RPMI7951 (cell line): ENCODE results near the gene UHRF1. TPM values are rescaled to one million over a fixed set of nuclear protein-coding genes. Genes with fewer than 3 reads are reported as not detected.
A peak's percentile ranks its signal among the peaks of the same experiment; 100 is the strongest.
"Not testable (repeated sequence)": the region's sequence is repeated elsewhere in the genome, so short reads cannot be mapped to it uniquely, and the experiment has no call there.

Experiments used
- DNase-seq: peaks from one replicate; pipeline ENCODE4 v3.0.0-alpha.2; 2012; ENCODE audit warnings: low read depth
- total RNA-seq: library from RNA; depleted of rRNA; stranded (reverse); fragments of >200 nt; shearing (Covaris generic); gene quantifications from 2 replicates; pipeline ENCODE4 v1.2.3, GENCODE V29; 2014; rRNA removed

UHRF1 gene
- total RNA-seq, result 37.6 and 37.7 TPM in 2 replicates

- peak; percentile 75 for DNase-seq
Observed at GRCh38 chr19:4909156-4909896, at the start of gene UHRF1. Gene UHRF1, plus strand, starts transcription at chr19:4909501. Its CDS starts 1,385 bp downstream, at chr19:4910886.

- no peak for DNase-seq
Observed at GRCh38 chr19:4859697-4860096, 49.6 kb upstream of the UHRF1 start.

- DNase-seq, result no peak
Observed at GRCh38 chr19:4861147-4861546, 48.2 kb upstream of the UHRF1 start.

- DNase-seq, result peak; percentile 41
Observed at GRCh38 chr19:4866595-4867424, 42.5 kb upstream of the UHRF1 start.

GRCh38 chr19:4867534-4868285 is 41.6 kb upstream of the UHRF1 start, which contains the start of gene PLIN3:
Gene PLIN3, minus strand, starts transcription at chr19:4867667. Its CDS starts 6,273 bp downstream, at chr19:4861394.
- peak; percentile 94 for DNase-seq

GRCh38 chr19:4868286-4868834 is 40.9 kb upstream of the UHRF1 start:
- DNase-seq, result no peak

GRCh38 chr19:4870025-4870700 is 39.1 kb upstream of the UHRF1 start:
- DNase-seq, result peak; percentile 99

- no peak for DNase-seq
Observed at GRCh38 chr19:4871711-4872110, 37.6 kb upstream of the UHRF1 start.

- no peak for DNase-seq
Observed at GRCh38 chr19:4873930-4874329, 35.4 kb upstream of the UHRF1 start.

- no peak for DNase-seq
Observed at GRCh38 chr19:4877753-4878490, 31.4 kb upstream of the UHRF1 start.

- DNase-seq, result no peak
Observed at GRCh38 chr19:4878491-4878968, 30.8 kb upstream of the UHRF1 start.

GRCh38 chr19:4879041-4879440 is 30.3 kb upstream of the UHRF1 start:
- DNase-seq, result no peak

- not testable (repeated sequence) for DNase-seq
Observed at GRCh38 chr19:4882874-4883273, 26.4 kb upstream of the UHRF1 start.

- not testable (repeated sequence) for DNase-seq
Observed at GRCh38 chr19:4884993-4885392, 24.3 kb upstream of the UHRF1 start.

GRCh38 chr19:4887803-4888202 is 21.5 kb upstream of the UHRF1 start:
- DNase-seq, result not testable (repeated sequence)

- peak; percentile 98 for DNase-seq
Observed at GRCh38 chr19:4889034-4889815, 20.1 kb upstream of the UHRF1 start.

GRCh38 chr19:4891066-4891465 is 18.2 kb upstream of the UHRF1 start:
- no peak for DNase-seq

- DNase-seq, result not testable (repeated sequence)
Observed at GRCh38 chr19:4892962-4893361, 16.3 kb upstream of the UHRF1 start.

- DNase-seq, result peak; percentile 66
Observed at GRCh38 chr19:4896372-4896771, 12.9 kb upstream of the UHRF1 start.
